Loucy (cell line): ENCODE results near the gene PPM1N.

Source experiments
- H2AFZ ChIP-seq: fragments of 200-600 bp; sonication (generic); 2 replicates; pipeline ENCODE4 v1.6.0; 2016; ENCODE audit warnings: antibody characterized with exemption, mild to moderate bottlenecking, low read length, moderate library complexity
- H3F3A ChIP-seq: fragments of 200-600 bp; 2 replicates; pipeline ENCODE4 v1.6.0; 2016; ENCODE audit warnings: antibody characterized with exemption, low read depth, mild to moderate bottlenecking
- H3K27me3 ChIP-seq: fragments of 200-600 bp; sonication (generic); 2 replicates; pipeline ENCODE4 v1.6.1; 2014; ENCODE audit warnings: low read length, mild to moderate bottlenecking; ENCODE audit not compliant: insufficient read depth, poor library complexity, severe bottlenecking
- H3K36me3 ChIP-seq: fragments of 200-600 bp; sonication (generic); 2 replicates; pipeline ENCODE4 v1.6.1; 2016; ENCODE audit warnings: low read length; ENCODE audit not compliant: insufficient read depth
- H3K4me1 ChIP-seq: fragments of 200-600 bp; sonication (generic); 2 replicates; pipeline ENCODE4 v1.5.1; 2014; ENCODE audit warnings: low read length, mild to moderate bottlenecking; ENCODE audit not compliant: insufficient read depth, poor library complexity, severe bottlenecking
- H3K4me2 ChIP-seq: fragments of 200-600 bp; sonication (generic); 2 replicates; pipeline ENCODE4 v1.6.0; 2014; ENCODE audit warnings: antibody characterized with exemption, low read length, low read depth, mild to moderate bottlenecking; ENCODE audit not compliant: poor library complexity, severe bottlenecking
- H3K4me3 ChIP-seq: fragments of 200-600 bp; sonication (generic); 2 replicates; pipeline ENCODE4 v1.5.1; 2014; ENCODE audit warnings: low read length, mild to moderate bottlenecking, mixed read lengths; ENCODE audit not compliant: poor library complexity, severe bottlenecking
- H3K79me2 ChIP-seq: fragments of 200-600 bp; sonication (generic); 2 replicates; pipeline ENCODE4 v1.6.1; 2014; ENCODE audit warnings: low read length; ENCODE audit not compliant: insufficient read depth
- H3K9ac ChIP-seq: fragments of 200-600 bp; sonication (generic); 2 replicates; pipeline ENCODE4 v1.6.0; 2014; ENCODE audit warnings: mild to moderate bottlenecking, low read depth, low read length, moderate library complexity; ENCODE audit not compliant: poor library complexity, severe bottlenecking
- H3K9me2 ChIP-seq: fragments of 200-600 bp; sonication (generic); replicated peaks from 2 replicates; pipeline ENCODE4 v1.6.1; 2016; ENCODE audit warnings: low read depth, low read length, mixed read lengths
- H3K9me3 ChIP-seq: fragments of 200-600 bp; sonication (generic); 2 replicates; pipeline ENCODE4 v1.6.1; 2014; ENCODE audit warnings: mild to moderate bottlenecking, antibody characterized with exemption, low read length, low read depth; ENCODE audit not compliant: insufficient read depth
- H4K20me1 ChIP-seq: fragments of 200-600 bp; sonication (generic); 2 replicates; pipeline ENCODE4 v1.6.0; 2014; ENCODE audit warnings: antibody characterized with exemption, low read length, mild to moderate bottlenecking; ENCODE audit not compliant: insufficient read depth, poor library complexity, severe bottlenecking
- EZH2phosphoT487 ChIP-seq: fragments of 200-600 bp; IDR thresholded peaks from 2 replicates; pipeline ENCODE4 v1.6.1; 2018; ENCODE audit warnings: antibody characterized with exemption, mild to moderate bottlenecking, moderate library complexity, borderline replicate concordance
- TF ChIP-seq, protein P1 (sequence below): fragments of 200-600 bp; sonication (generic); conservative IDR thresholded peaks from 2 replicates; pipeline ENCODE4 v1.5.1; 2014; ENCODE audit warnings: mild to moderate bottlenecking, antibody characterized with exemption, low read length

Gene PPM1N

GRCh38 chr19:45505996-45506245 is 7.7 kb downstream of the PPM1N start:
- H3K9ac ChIP-seq, result peak overlapping the region; percentile 100
- no peaks in the 10 kb centered on the region for H3K9me2 ChIP-seq
- no peaks in the 10 kb centered on the region for H3F3A ChIP-seq
- H4K20me1 ChIP-seq, result peaks cover 29% of the 10 kb centered on the region
- TF ChIP-seq EZH2phosphoT487, result no peak
- TF ChIP-seq, protein P1, sequence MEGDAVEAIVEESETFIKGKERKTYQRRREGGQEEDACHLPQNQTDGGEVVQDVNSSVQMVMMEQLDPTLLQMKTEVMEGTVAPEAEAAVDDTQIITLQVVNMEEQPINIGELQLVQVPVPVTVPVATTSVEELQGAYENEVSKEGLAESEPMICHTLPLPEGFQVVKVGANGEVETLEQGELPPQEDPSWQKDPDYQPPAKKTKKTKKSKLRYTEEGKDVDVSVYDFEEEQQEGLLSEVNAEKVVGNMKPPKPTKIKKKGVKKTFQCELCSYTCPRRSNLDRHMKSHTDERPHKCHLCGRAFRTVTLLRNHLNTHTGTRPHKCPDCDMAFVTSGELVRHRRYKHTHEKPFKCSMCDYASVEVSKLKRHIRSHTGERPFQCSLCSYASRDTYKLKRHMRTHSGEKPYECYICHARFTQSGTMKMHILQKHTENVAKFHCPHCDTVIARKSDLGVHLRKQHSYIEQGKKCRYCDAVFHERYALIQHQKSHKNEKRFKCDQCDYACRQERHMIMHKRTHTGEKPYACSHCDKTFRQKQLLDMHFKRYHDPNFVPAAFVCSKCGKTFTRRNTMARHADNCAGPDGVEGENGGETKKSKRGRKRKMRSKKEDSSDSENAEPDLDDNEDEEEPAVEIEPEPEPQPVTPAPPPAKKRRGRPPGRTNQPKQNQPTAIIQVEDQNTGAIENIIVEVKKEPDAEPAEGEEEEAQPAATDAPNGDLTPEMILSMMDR, result no peak
- peaks cover 23% of the 10 kb centered on the region for H3K4me1 ChIP-seq
- peak overlapping the region; percentile 73; the same call in 1 of the 2 replicates for H2AFZ ChIP-seq
- H3K27me3 ChIP-seq, result peaks cover 13% of the 10 kb centered on the region
- H3K9me3 ChIP-seq, result no peaks in the 10 kb centered on the region
- H3K36me3 ChIP-seq, result 0 out of 2 replicates have a peak, but pooled peaks cover 4% of the 10 kb centered on the region
- peak overlapping the region; percentile 88 for H3K4me2 ChIP-seq
- peak overlapping the region; percentile 99 for H3K4me3 ChIP-seq
- peaks cover 40% of the 10 kb centered on the region for H3K79me2 ChIP-seq

DNA sequence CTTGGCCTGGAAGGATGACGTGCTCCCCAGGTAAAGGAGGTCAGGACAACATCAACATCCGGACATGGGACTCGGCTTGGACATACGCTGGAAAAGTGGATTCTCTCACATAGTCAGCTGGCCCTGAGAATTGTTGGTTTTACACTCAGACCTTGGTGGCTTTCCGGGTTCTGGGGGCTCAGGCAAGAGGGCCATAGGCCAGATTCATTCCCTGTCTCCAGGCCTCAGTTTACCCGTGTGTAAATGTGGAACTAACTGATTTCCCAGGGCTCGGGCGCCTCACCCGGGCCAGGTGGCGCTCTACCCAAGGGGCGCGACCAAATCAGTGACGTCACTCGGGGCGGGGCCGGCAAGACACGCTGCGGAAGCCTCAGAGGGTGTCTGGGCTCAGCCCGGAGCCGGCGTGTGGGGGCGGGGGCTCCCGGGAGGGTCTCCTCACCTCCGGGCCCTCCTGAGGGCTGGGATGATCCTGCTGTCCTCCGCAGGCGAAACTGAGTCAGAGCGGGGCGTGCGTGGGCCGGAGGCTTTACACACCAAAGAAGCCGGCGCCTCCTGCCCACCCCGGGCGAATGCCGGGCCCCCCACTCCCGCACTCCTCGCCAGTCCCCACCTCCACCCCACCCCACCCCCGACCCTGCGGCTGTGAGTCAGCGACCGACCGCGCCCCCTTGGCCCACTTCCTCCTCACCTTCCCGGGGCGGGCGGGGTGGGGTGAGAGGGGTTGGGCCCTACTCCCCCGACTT is 8.2 kb downstream of the PPM1N start:
- Histone ChIP-seq H4K20me1 (peaks cover 34% of the 10 kb centered on the region), H3K4me1 (peaks cover 27% of the 10 kb centered on the region), H3K79me2 (peaks cover 45% of the 10 kb centered on the region), H3K9ac (peak overlapping the region; percentile 100), H3K27me3 (peaks cover 13% of the 10 kb centered on the region), H3K9me3 (no peaks in the 10 kb centered on the region), H3K9me2 (no peaks in the 10 kb centered on the region), H3K4me2 (peak overlapping the region; percentile 88), H3F3A (no peaks in the 10 kb centered on the region), H3K4me3 (peak overlapping the region; percentile 99), H2AFZ (peak overlapping the region; percentile 95; the same call in 1 of the 2 replicates), H3K36me3 (0 out of 2 replicates have a peak, but pooled peaks cover 4% of the 10 kb centered on the region)
- TF ChIP-seq, protein P1, result peak; percentile 72
- no peak for TF ChIP-seq EZH2phosphoT487

DNA sequence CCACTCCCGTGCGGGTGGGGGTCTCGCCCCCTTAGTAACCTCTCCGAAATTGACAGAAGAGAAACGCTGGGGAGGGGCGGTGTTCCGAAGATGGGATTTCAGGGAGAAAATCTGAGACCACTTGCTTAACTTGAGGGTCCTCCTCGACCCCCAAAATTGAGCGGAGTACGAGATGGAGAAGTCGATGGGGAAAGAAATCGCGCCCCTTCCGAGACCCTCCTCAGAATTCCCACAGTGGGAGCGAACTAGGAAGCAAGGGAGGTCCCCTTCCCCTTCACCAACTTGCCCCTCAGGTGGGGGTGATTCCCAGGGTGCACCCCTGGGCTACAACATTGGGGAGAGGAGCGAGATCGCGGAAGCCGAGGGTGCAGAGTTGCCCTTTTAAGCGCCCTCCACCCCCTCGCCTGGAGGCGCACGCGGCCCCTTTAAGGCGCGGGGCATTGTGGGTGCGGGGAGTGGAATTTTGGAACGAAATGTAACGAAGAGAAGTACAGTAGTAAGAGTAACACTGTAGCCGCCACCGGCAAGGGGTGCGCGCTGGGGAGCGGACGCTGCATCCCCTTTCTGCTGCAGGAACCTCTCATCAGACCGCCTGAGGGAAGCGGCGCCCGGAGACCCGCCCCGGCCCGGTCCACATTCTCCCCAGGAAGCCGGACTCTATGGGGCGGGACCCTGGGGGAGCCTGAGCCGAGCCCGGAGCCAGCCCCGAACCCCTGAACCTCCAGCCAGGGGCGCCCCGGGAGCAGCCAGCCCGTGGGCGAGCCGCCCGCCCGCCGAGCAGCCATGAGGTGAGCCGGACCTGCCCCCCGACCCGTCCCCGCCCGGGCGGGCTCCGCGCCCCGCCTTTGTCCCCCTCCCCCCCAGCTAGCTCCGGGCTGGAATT is 9.0 kb downstream of the PPM1N start, which contains the start of gene VASP:
TSS of gene VASP (plus strand) at position 491 of the 883 bp plus-strand sequence. CDS start at position 784, 293 bp downstream.
- Histone ChIP-seq H3F3A (no peaks in the 10 kb centered on the region), H3K9me3 (no peaks in the 10 kb centered on the region), H3K36me3 (0 out of 2 replicates have a peak, but pooled peaks cover 4% of the 10 kb centered on the region), H2AFZ (peak within 1 kb of the TSS; percentile 95), H3K4me3 (peak within 1 kb of the TSS; percentile 99), H3K4me1 (peaks cover 35% of the 10 kb centered on the region), H3K27me3 (peaks cover 13% of the 10 kb centered on the region), H3K79me2 (peaks cover 53% of the 10 kb centered on the region), H3K9me2 (no peaks in the 10 kb centered on the region), H3K4me2 (peak within 1 kb of the TSS; percentile 88), H3K9ac (peak within 1 kb of the TSS; percentile 100), H4K20me1 (peaks cover 42% of the 10 kb centered on the region)
- TF ChIP-seq, protein P1, result no peak
- TF ChIP-seq EZH2phosphoT487, result no peak
